SK-N-SH (cell line): Measurements from ENCODE around the gene NCKAP5.

ENCODE experiments used
- CTCF ChIP-seq: fragments of 200-600 bp; sonication (generic); IDR thresholded peaks from 2 replicates; pipeline ENCODE4 v1.6.1; 2017; ENCODE audit warnings: antibody characterized with exemption, mild to moderate bottlenecking, moderate library complexity
- ELF1 ChIP-seq: IDR thresholded peaks from 2 replicates; pipeline ENCODE4 v1.4.0; 2012
- EP300 ChIP-seq, 2 experiments: IDR thresholded peaks; 2 replicates each; pipeline versions ENCODE4 v1.4.0 to v1.6.1; 2012; ENCODE audit warnings: borderline replicate concordance in 1 of 2, low read depth in 1 of 2, low read length in 1 of 2
- EZH2phosphoT487 ChIP-seq: fragments of 200-600 bp; sonication (generic); IDR thresholded peaks from 2 replicates; pipeline ENCODE4 v1.6.1; 2017; ENCODE audit warnings: low read depth, mixed run types, mild to moderate bottlenecking, antibody characterized with exemption, moderate library complexity, borderline replicate concordance
- FOXM1 ChIP-seq: IDR thresholded peaks from 2 replicates; pipeline ENCODE4 v1.4.0; 2012; ENCODE audit warnings: low read depth, mild to moderate bottlenecking
- PBX3 ChIP-seq: IDR thresholded peaks from 2 replicates; pipeline ENCODE4; 2012
- POLR2AphosphoS5 ChIP-seq: IDR thresholded peaks from 2 replicates; pipeline ENCODE4 v1.6.1; 2012; ENCODE audit warnings: low read depth, low read length
- REST ChIP-seq: IDR thresholded peaks from 2 replicates; pipeline ENCODE4 v1.6.1; 2012; ENCODE audit warnings: mild to moderate bottlenecking, low read depth, low read length, moderate library complexity
- TEAD4 ChIP-seq: IDR thresholded peaks from 2 replicates; pipeline ENCODE4 v1.4.0; 2012; ENCODE audit warnings: mild to moderate bottlenecking, borderline replicate concordance; ENCODE audit not compliant: insufficient read depth
- ZBTB33 ChIP-seq: IDR thresholded peaks from 2 replicates; pipeline ENCODE4 v1.4.0; 2012; ENCODE audit warnings: low read depth, borderline replicate concordance

- TF ChIP-seq REST (no peak), CTCF (no peak), POLR2AphosphoS5 (no peak), PBX3 (no peak), EP300 (IDR thresholded peaks at IDR 0.05; ENCODE audit: borderline replicate concordance in 1 of 2, low read depth in 1 of 2, low read length in 1 of 2) (no peak), ZBTB33 (no peak), FOXM1 (no peak), EZH2phosphoT487 (no peak), ELF1 (no peak), TEAD4 (no peak)
Measured at GRCh38 chr2:133143645-133144044, 424.6 kb downstream of the NCKAP5 start.
